HEK293T (cell line): ENCODE results near the gene MEF2C.

Source experiments
- BHLHE40 ChIP-seq: fragments of 450-650 bp; IDR thresholded peaks from 2 replicates; pipeline ENCODE4 v1.6.1; 2016; ENCODE audit warnings: mild to moderate bottlenecking, moderate library complexity, borderline replicate concordance
- FOXK2 ChIP-seq: fragments of 450-650 bp; IDR thresholded peaks from 2 replicates; pipeline ENCODE4 v1.6.1; 2016; ENCODE audit warnings: mild to moderate bottlenecking
- LEF1 ChIP-seq: fragments of 450-650 bp; IDR thresholded peaks from 2 replicates; pipeline ENCODE4 v1.6.1; 2017; ENCODE audit warnings: mild to moderate bottlenecking, borderline replicate concordance
- SUZ12 ChIP-seq: fragments of 450-650 bp; IDR thresholded peaks from 2 replicates; pipeline ENCODE4 v1.6.1; 2016; ENCODE audit warnings: mild to moderate bottlenecking

DNA sequence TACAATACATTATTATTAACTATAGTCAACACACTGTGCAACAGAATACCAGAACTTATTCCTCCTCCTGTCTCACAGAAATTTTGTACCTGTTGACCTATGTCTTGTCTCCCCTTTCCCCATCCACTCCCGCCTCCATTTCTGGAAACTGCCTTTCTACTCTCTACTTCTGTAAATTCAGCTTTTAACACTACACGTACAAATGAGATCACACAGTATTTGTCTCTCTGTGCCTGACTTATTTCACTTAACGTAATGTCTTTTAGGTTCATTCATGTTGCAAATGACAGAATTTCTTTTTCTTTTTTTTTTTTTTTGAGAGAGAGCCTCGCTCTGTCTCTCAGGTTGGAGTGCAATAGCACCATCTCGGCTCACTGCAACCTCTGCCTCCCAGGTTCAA, 19.5 kb downstream of the MEF2C start:
- TF ChIP-seq BHLHE40 (no peak), FOXK2 (no peak), LEF1 (no peak), SUZ12 (no peak)
